Mucosa of descending colon (tissue), 3 donors: Measurements from ENCODE around the gene DYNLRB1. TPM values are rescaled to one million over a fixed set of nuclear protein-coding genes. Genes with fewer than 3 reads are reported as not detected.
"Not testable (repeated sequence)": the region's sequence is repeated elsewhere in the genome, so short reads cannot be mapped to it uniquely, and the experiment has no call there.

Source experiments
- ATAC-seq: fragments of 200-7000 bp; cut with Tn5 transposase; one replicate; pipeline ENCODE4 v1.9.1; 2020; ENCODE audit warnings: mild to moderate bottlenecking, moderate library complexity
- DNase-seq, 3 donors: peaks; one replicate each; pipeline ENCODE4 v3.0.0-alpha.2; 2020
- H3K36me3 ChIP-seq: fragments of 200-600 bp; one replicate; pipeline ENCODE4 v1.8.0; 2021; ENCODE audit warnings: low read depth, mild to moderate bottlenecking
- H3K4me1 ChIP-seq: fragments of 200-600 bp; one replicate; pipeline ENCODE4 v1.8.0; 2021; ENCODE audit warnings: low read depth, mild to moderate bottlenecking
- H3K4me3 ChIP-seq: fragments of 200-600 bp; one replicate; pipeline ENCODE4 v1.8.0; 2021; ENCODE audit warnings: mild to moderate bottlenecking
- H3K9me3 ChIP-seq: fragments of 200-600 bp; one replicate; pipeline ENCODE4 v1.8.0; 2021; ENCODE audit warnings: mild to moderate bottlenecking
- intact Hi-C, 2 donors: fragments of 100-400 bp; cut with DNase I in 1 of 2; cut with micrococcal nuclease in 1 of 2; formaldehyde crosslinking; loops; one replicate each; pipeline versions ENCODE4 v1.11.0 to v1.11.1; 2022; cut with DNase I, micrococcal nuclease
- total RNA-seq, 3 donors: library from RNA; stranded (reverse); fragmentation: NEBNext Ultra II Directional in 2 of 3; extraction: Animal tissue kit (Norgen Biotek cat#: 25700) in 2 of 3; gene quantifications; one replicate each; pipeline versions ENCODE4 v1.2.1 to v1.2.4, GENCODE V29; 2021 to 2023
- TF ChIP-seq, protein P1 (sequence below): fragments of 200-600 bp; IDR thresholded peaks from one replicate; pipeline ENCODE4 v1.8.0; 2022; ENCODE audit warnings: antibody characterized with exemption, mild to moderate bottlenecking
- donor health status: DM: no; HTN: no; CAD: no; lungs with moderate emphysema.
- donor health status: DM: no; HTN: no; CAD: no.
- donor health status: DM: no; HTN: yes; CAD: no.

The DYNLRB1 gene
- total RNA-seq, 3 donors from 2014 or later: 110 to 137 (median 119) TPM

GRCh38 chr20:34512955-34513419, 3.2 kb upstream of the DYNLRB1 start:
- Histone ChIP-seq H3K36me3 (no peaks in the 10 kb centered on the region), H3K4me3 (no peak overlapping the region), H3K4me1 (peaks cover 12% of the 10 kb centered on the region), H3K9me3 (no peaks in the 10 kb centered on the region)
- no peak for DNase-seq
- TF ChIP-seq, protein P1, sequence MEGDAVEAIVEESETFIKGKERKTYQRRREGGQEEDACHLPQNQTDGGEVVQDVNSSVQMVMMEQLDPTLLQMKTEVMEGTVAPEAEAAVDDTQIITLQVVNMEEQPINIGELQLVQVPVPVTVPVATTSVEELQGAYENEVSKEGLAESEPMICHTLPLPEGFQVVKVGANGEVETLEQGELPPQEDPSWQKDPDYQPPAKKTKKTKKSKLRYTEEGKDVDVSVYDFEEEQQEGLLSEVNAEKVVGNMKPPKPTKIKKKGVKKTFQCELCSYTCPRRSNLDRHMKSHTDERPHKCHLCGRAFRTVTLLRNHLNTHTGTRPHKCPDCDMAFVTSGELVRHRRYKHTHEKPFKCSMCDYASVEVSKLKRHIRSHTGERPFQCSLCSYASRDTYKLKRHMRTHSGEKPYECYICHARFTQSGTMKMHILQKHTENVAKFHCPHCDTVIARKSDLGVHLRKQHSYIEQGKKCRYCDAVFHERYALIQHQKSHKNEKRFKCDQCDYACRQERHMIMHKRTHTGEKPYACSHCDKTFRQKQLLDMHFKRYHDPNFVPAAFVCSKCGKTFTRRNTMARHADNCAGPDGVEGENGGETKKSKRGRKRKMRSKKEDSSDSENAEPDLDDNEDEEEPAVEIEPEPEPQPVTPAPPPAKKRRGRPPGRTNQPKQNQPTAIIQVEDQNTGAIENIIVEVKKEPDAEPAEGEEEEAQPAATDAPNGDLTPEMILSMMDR: no peak
- intact Hi-C loops: no loop called here
- ATAC-seq: no peak

DNA sequence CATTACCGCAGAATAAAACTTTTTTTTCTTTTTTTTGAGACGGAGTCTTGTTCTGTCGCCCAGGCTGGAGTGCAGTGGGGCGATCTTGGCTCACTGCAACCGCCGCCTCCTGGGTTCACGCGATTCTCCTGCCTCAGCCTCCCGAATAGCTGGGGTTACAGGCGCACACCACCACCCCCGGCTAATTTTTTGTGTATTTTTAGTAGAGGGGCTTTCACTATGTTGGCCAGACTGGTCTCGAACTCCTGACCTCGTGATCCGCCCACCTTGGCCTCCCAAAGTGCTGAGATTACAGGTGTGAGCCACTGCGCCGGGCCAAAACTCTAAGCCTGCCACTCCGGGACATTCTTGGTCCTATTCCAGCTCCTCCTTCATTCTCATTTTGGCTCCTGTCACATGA, 2.2 kb upstream of the DYNLRB1 start:
- DNase-seq, H3K36me3 ChIP-seq, ATAC-seq, H3K9me3 ChIP-seq, intact Hi-C loops, H3K4me3 ChIP-seq: not testable (repeated sequence)
- peaks cover 15% of the 10 kb centered on the region for H3K4me1 ChIP-seq

- DNase-seq: no peak
- ATAC-seq: peak; percentile 23
- H3K4me3 ChIP-seq: no peak overlapping the region
- intact Hi-C loops: no loop called here
- no peaks in the 10 kb centered on the region for H3K36me3 ChIP-seq
- TF ChIP-seq, protein P1: no peak
- no peaks in the 10 kb centered on the region for H3K9me3 ChIP-seq
- H3K4me1 ChIP-seq: peaks cover 19% of the 10 kb centered on the region
Measured at GRCh38 chr20:34514897-34515483, 1.2 kb upstream of the DYNLRB1 start.

- ATAC-seq: peak; percentile 83
- no peaks in the 10 kb centered on the region for H3K36me3 ChIP-seq
- TF ChIP-seq, protein P1: no peak
- H3K9me3 ChIP-seq: no peaks in the 10 kb centered on the region
- peak overlapping the region; percentile 62 for H3K4me3 ChIP-seq
- peaks cover 19% of the 10 kb centered on the region for H3K4me1 ChIP-seq
- peak; percentile 77 to 84 (median 80) for DNase-seq
- intact Hi-C loops: no loop called here
Measured at GRCh38 chr20:34515484-34516246, 557 bp upstream of the DYNLRB1 start.

- no peaks in the 10 kb centered on the region for H3K36me3 ChIP-seq
- no peaks in the 10 kb centered on the region for H3K9me3 ChIP-seq
- DNase-seq: no peak
- intact Hi-C loops: no loop called here
- peaks cover 21% of the 10 kb centered on the region for H3K4me1 ChIP-seq
- TF ChIP-seq, protein P1: no peak
- peak overlapping the region; percentile 62 for H3K4me3 ChIP-seq
- ATAC-seq: no peak
Measured at GRCh38 chr20:34517114-34517505, 888 bp downstream of the DYNLRB1 start.

DNA sequence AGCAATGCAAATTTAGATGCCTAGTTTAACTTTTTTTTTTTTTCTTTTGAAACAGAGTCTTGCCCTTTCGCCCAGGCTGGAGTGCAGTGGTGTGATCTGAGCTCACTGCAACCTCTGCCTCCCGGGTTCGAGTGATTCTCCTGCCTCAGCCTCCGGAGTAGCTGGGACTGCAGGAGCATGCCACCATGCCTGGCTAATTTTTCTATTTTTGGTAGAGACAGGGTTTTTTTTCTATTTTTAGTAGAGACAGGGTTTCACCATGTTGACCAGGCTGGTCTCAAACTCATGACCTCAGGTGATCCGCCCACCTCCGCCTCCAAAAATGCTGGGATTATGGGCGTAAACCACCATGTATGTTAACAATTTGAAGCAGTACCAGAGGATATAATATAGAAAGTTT, 2.6 kb downstream of the DYNLRB1 start:
- H3K4me3 ChIP-seq, DNase-seq, H3K9me3 ChIP-seq, H3K36me3 ChIP-seq, intact Hi-C loops, ATAC-seq: not testable (repeated sequence)
- H3K4me1 ChIP-seq: peaks cover 35% of the 10 kb centered on the region

DNA sequence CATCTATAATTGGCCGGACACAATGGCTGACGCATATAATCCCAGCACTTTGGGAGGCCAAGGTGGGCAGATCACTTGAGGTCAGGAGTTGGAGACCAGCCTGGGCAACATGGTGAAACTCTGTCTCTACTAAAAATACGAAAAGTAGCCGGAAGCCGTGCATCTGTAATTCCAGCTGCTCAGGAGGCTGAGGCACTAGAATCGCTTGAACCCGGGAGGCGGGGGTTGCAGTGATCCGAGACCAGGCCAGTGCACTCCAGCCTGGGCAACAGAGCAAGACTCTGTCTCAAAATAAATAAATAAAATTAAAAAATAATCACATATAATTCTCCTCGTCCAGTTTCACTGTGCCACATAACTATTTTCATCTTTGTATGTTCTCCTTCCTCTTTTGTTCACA, 3.6 kb downstream of the DYNLRB1 start:
- ATAC-seq, H3K9me3 ChIP-seq, intact Hi-C loops, H3K4me3 ChIP-seq, DNase-seq, H3K36me3 ChIP-seq: not testable (repeated sequence)
- peaks cover 38% of the 10 kb centered on the region for H3K4me1 ChIP-seq
